Colonic mucosa (tissue), 4 donors: ENCODE data around the gene UQCRQ. TPM values are rescaled to one million over a fixed set of nuclear protein-coding genes. Genes with fewer than 3 reads are reported as not detected.

Experiments
- DNase-seq: peaks from one replicate; pipeline ENCODE4 v3.0.0-alpha.2; 2020
- H3K27ac ChIP-seq: fragments of 200-600 bp; one replicate; pipeline ENCODE4 v1.8.0; 2021
- H3K27me3 ChIP-seq: fragments of 200-600 bp; one replicate; pipeline ENCODE4 v1.8.0; 2021
- H3K36me3 ChIP-seq: fragments of 200-600 bp; one replicate; pipeline ENCODE4 v1.8.0; 2021
- H3K4me1 ChIP-seq: fragments of 200-600 bp; one replicate; pipeline ENCODE4 v1.8.0; 2021; ENCODE audit warnings: mild to moderate bottlenecking
- H3K4me3 ChIP-seq: fragments of 200-600 bp; one replicate; pipeline ENCODE4 v1.8.0; 2021
- H3K9ac ChIP-seq, 2 donors: one replicate each; pipeline ENCODE4 v1.7.0; 2013; ENCODE audit warnings: control low read depth in 2 of 2, low read depth in 2 of 2, low read length in 2 of 2
- H3K9me3 ChIP-seq: fragments of 200-600 bp; one replicate; pipeline ENCODE4 v1.8.0; 2021
- CTCF ChIP-seq: fragments of 200-600 bp; IDR thresholded peaks from one replicate; pipeline ENCODE4 v1.8.0; 2022; ENCODE audit warnings: antibody characterized with exemption, mild to moderate bottlenecking
- intact Hi-C: fragments of 100-400 bp; cut with DNase I; formaldehyde crosslinking; loops from one replicate; pipeline ENCODE4 v1.14.1; 2022
- total RNA-seq, 2 donors: library from RNA; stranded (reverse); fragmentation: NEBNext Ultra II Directional in 1 of 2; extraction: Animal tissue kit (Norgen Biotek cat#: 25700) in 1 of 2; gene quantifications; one replicate each; pipeline ENCODE4 v1.2.1, GENCODE V29; 2021
- donor health status: healthy.
- donor health status: DM: no; HTN: no; CAD: no.
- donor health status: DM: no; HTN: no; CAD: no.

UQCRQ gene
- total RNA-seq, 2 donors from 2014 or later: 885 to 920 TPM

GRCh38 chr5:132901036-132901435, 34.6 kb downstream of the UQCRQ start:
- no peaks in the 10 kb centered on the region for H3K9me3 ChIP-seq
- TF ChIP-seq CTCF: no peak
- H3K27ac ChIP-seq: no peak overlapping the region
- H3K9ac ChIP-seq: no peak overlapping the region
- no peaks in the 10 kb centered on the region for H3K4me1 ChIP-seq
- intact Hi-C loops: no loop called here
- H3K27me3 ChIP-seq: no peaks in the 10 kb centered on the region
- no peak for DNase-seq
- H3K4me3 ChIP-seq: no peak overlapping the region
- H3K36me3 ChIP-seq: peaks cover 8% of the 10 kb centered on the region

GRCh38 chr5:132901730-132902129, 35.3 kb downstream of the UQCRQ start:
- no peak for TF ChIP-seq CTCF
- no peak for DNase-seq
- intact Hi-C loops: no loop called here
- peaks cover 8% of the 10 kb centered on the region for H3K36me3 ChIP-seq
- no peak overlapping the region for H3K27ac ChIP-seq
- H3K4me3 ChIP-seq: no peak overlapping the region
- no peak overlapping the region for H3K9ac ChIP-seq
- H3K4me1 ChIP-seq: no peaks in the 10 kb centered on the region
- no peaks in the 10 kb centered on the region for H3K27me3 ChIP-seq
- H3K9me3 ChIP-seq: no peaks in the 10 kb centered on the region

- no peak overlapping the region for H3K9ac ChIP-seq
- no peaks in the 10 kb centered on the region for H3K9me3 ChIP-seq
- H3K36me3 ChIP-seq: no peaks in the 10 kb centered on the region
- H3K4me3 ChIP-seq: no peak overlapping the region
- H3K27me3 ChIP-seq: no peaks in the 10 kb centered on the region
- TF ChIP-seq CTCF: no peak
- DNase-seq: no peak
- intact Hi-C loops: no loop called here
- H3K4me1 ChIP-seq: no peaks in the 10 kb centered on the region
- H3K27ac ChIP-seq: no peak overlapping the region
Measured at GRCh38 chr5:132905938-132906337, 39.5 kb downstream of the UQCRQ start.

- no peak overlapping the region for H3K4me3 ChIP-seq
- H3K9ac ChIP-seq: no peak overlapping the region
- H3K9me3 ChIP-seq: no peaks in the 10 kb centered on the region
- H3K27ac ChIP-seq: no peak overlapping the region
- no peak for DNase-seq
- no peaks in the 10 kb centered on the region for H3K4me1 ChIP-seq
- intact Hi-C loops: no loop called here
- no peaks in the 10 kb centered on the region for H3K27me3 ChIP-seq
- no peak for TF ChIP-seq CTCF
- H3K36me3 ChIP-seq: no peaks in the 10 kb centered on the region
Measured at GRCh38 chr5:132907161-132907560, 40.7 kb downstream of the UQCRQ start.

- Histone ChIP-seq H3K27me3 (no peaks in the 10 kb centered on the region), H3K4me3 (no peak overlapping the region), H3K27ac (no peak overlapping the region), H3K36me3 (no peaks in the 10 kb centered on the region), H3K9me3 (no peaks in the 10 kb centered on the region), H3K4me1 (no peaks in the 10 kb centered on the region), H3K9ac (no peak overlapping the region)
- intact Hi-C loops: no loop called here
- TF ChIP-seq CTCF: no peak
- DNase-seq: no peak
Measured at GRCh38 chr5:132909702-132910101, 43.3 kb downstream of the UQCRQ start.

GRCh38 chr5:132915681-132916080, 49.2 kb downstream of the UQCRQ start:
- H3K27ac ChIP-seq: no peak overlapping the region

More at GRCh38 chr5:132915681-132916080, 49.2 kb downstream of the UQCRQ start:
- no peak overlapping the region for H3K9ac ChIP-seq
- H3K27me3 ChIP-seq: no peaks in the 10 kb centered on the region
- H3K4me3 ChIP-seq: no peak overlapping the region
- no peaks in the 10 kb centered on the region for H3K9me3 ChIP-seq
- intact Hi-C loops: no loop called here
- no peaks in the 10 kb centered on the region for H3K36me3 ChIP-seq
- TF ChIP-seq CTCF: no peak
- H3K4me1 ChIP-seq: no peaks in the 10 kb centered on the region
- no peak for DNase-seq
